HG02884 (cell line): ENCODE data around the gene CCDC18.
"Not testable (repeated sequence)": the region's sequence is repeated elsewhere in the genome, so short reads cannot be mapped to it uniquely, and the experiment has no call there.

Source experiments
- ATAC-seq: cut with Tn5 transposase; IDR thresholded peaks from one replicate; pipeline ENCODE4 v1.9.1; 2021; ENCODE audit warnings: mild to moderate bottlenecking, moderate library complexity; ENCODE audit not compliant: unreplicated experiment

The CCDC18 gene

DNA sequence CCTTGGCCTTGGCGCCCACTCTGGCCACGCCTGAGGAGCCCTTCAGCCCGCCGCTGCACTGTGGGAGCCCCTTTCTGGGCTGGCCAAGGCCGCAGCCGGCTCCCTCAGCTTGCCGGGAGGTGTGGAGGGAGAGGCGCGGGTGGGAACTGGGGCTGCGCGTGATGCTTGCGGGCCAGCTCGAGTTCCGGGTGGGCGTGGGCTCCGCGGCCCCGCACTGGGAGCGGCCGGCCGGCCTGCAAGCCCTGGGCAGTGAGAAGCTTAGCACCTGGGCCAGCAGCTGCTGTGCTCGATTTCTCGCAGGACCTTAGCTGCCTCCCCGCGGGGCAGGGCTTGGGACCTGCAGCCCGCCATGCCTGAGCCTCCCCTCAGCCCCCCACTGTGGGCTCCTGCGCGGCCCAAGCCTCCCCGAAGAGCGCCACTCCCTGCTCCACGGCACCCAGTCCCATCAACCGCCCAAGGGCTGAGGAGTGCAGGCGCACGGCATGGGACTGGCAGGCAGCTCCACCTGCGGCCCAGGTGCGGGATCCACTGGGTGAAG lies 10.3 kb upstream of the CCDC18 start:
- ATAC-seq = not testable (repeated sequence)

DNA sequence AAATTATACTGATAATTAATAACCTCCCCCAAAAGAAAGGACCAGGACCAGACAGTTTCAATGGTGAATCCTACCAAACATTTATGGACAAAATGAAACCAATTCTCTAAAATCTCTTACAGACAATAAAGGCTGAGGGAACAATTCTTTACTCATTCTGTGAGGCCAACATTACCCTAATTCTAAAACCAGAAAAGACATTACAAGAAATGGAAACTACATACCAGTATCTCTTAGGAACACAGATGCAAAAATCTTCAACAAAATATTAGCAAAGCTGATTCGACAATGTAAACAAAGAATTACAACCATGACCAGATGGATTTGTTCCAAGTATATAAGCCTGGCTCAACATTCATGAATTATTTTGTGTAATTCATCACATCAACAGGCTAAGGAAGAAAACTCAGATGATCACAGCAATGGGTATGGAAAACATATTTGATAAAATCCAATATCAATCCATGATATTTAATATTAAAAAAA lies 8.9 kb upstream of the CCDC18 start:
- ATAC-seq = no peak

DNA sequence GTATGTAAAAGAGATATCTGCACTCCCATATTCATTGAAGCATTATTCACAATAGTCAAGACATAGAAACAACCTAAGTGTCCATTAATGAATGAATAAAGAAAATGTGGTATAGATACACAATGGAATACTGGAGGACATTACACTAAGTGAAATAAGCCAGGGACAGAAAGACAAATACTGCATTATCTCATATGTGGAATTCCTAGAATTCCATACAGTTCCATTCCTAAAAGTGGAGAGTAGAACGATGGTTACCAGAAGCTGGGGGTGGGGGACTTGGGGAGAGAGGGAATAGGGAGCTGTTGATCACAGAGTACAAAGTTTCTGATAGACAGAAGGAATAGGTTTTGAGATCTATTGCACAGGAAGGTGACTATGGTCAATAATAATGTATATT lies 7.7 kb upstream of the CCDC18 start:
- no peak for ATAC-seq

DNA sequence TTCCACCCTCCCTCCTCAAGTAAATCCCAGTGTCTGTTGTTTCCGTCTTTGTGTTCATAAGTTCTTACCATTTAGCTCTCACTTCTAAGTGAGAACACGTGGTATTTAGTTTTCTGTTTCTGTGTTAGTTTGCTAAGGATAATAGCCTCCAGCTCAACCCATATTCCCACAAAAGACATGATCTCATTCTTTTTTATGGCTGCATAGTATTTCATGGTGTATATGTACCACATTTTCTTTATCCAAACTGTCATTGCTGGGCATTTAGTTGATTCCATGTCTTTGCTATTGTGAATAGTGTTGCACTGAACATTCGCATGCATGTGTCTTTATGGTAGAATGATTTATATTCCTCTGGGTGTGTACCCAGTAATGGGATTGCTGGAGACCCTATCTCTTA lies 5.9 kb upstream of the CCDC18 start:
- ATAC-seq = not testable (repeated sequence)

DNA sequence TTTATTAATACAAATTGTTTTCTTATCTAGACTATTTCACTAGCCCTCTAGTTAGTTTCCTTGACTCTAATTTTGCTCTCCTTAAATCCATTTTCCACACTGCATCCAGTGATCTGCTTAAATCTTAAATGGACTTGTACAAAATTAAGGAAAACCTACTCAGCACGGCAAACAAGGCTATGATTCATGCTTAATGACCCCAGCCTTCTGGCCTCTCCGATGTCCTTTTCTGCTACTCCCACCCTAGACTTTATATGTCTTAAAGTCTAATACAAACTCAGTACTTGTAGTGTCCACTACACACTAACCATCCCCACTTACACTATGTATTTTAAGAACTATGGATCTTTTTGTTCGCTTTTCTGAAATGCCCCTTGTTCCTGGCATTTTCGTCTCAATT lies 2.5 kb upstream of the CCDC18 start:
- ATAC-seq = no peak

DNA sequence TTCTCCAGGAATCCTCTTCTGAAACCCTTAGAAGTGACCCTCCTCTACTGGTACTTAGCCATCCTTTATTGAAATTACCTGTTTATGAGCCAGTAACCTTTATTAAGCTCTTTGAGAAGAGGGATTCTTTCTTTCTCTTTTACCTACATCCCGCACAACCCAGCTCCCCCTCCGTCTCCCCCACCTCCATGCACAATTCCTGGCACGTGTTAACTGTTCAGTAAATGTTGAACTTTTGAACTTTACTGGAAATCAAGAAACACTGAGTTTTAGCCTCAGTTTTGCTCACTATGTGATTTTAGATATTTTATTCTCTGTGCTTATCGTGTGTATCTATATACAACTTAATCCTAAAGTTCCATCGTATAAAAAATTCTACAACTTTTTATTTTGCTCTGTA lies 2.1 kb upstream of the CCDC18 start:
- ATAC-seq = no peak

DNA sequence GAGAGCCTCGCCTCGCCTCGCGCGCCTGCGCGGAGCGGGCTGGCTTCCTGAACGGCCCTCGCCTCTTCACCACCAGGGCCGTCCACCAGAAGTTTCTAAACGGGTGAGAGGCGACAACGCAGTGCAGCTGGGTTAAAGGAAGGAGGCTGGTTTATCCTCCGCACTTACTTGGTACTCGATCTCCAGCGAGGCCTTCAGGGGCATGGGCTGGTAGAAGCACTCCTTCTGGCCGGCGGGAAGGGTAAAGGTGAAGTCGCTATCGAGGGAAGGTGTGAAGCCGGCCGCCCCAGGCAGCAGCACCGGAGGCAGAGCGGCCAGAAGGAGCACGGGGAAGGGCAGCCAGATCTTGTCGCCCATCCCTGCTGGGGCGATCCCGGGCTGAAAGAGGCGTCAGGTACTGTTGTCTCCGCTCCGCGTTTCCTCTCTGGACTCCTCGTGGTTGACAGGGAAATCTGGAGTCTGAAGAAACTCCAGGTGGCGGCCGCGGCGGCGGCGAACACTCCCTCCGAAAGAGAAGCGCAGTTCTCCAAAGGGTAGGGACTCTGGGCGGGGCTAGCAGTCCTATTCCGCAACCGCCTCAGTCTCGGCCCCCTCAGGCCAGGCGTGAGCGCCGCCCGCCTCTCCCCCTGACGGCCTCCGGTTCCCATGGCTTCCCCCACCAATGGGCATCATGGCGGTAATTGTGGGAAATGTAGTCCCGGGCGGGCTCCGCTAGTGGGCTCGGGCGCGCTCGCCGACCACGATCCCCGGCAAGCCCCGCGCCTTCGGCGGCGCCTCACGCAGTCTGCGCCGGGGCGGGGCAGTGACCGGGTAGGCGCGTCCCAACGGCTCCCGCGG lies 420 bp upstream of the CCDC18 start, which contains the start of gene TMED5:
TSS of gene TMED5 (minus strand) at position 528 of the 837 bp plus-strand sequence. CDS start at position 357, 171 bp downstream.
- peak; percentile 78 for ATAC-seq

DNA sequence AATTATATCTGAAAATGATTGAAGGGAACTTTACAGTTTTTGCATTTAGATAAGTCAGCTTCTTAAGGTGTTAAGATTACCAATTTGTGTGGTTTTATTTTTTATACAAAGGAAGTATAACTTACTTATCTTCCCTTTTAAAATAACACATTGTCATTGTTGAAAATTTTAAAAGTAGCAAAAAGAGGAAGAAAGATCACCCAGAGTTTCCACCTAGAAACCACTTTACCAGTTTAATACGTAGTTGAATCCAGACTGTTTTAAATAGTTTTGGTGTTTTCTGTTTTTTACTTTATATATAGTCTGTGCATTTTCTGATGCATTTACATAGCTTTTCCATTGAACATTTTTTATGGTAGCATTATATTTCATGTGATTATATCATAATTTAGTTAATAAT lies 6.1 kb downstream of the CCDC18 start:
- ATAC-seq = no peak

DNA sequence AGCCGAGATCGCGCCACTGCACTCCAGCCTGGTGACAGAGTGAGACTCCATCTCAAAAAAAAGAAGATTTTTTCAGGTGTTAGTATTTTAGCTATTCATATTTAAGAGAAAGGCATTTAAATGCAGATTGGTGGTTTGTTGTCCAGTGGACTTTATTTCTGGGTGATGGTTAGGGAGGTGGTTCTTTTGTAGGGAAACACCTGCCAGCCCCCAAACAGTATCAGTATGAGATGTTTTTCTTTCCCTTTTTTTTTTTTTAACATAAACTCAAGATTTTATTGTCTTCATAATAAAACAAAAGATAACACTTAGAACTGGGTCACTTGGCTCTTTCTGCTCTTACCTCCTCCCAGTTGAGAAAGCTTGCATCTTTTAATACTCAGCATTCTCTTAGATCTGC lies 9.9 kb downstream of the CCDC18 start:
- no peak for ATAC-seq

DNA sequence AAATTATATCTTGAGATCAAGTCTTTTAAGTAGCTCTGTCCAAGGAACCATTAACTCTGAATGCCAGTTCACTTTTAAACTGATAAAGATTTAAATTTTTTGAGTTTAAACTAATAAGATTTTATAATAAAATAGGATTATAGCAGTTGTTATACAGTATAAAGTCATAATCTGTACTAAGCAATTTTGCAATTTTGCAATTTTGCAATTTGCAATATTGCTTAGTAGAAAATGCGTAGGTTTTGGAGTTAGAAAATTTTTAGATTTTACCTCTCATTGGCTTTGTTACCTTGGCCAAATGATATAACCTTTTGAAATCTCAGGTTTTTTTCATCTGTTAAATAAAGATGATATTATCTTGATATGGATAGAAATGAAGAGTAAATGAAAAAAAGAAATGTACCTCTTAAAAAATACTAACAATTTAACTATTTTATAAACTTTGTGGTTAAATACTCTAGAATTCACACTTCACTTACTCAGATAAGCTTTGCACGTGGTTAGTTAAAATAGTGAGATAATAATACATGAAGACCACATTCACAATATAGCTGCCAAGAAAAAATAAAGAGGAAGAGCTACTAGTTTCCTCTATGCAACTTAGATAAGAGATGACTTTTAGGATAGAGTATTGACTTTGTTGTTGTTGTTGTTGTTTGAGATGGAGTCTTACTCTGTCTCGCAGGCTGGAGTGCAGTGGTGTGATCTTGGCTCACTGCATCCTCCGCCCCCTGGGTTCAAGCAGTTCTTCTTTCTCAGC lies 13.9 kb downstream of the CCDC18 start:
- no peak for ATAC-seq

DNA sequence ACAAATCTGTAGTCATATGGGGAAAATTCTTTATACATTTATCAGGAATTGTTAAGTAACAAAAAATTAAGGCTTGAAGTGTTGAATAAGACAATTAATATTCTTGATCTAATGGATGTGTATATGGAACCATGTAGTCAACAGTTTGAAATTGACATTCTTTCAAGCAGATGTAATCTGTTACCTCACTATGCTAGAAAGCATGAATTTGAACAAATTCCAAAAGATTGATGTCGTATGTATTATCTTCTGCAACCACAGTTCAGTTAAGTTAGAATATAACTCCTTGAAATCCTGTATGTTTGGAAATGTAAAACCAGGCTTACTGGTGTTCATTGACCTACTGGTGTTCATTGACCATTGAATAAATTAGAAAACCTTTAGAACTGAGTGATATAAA lies 16.1 kb downstream of the CCDC18 start:
- no peak for ATAC-seq

DNA sequence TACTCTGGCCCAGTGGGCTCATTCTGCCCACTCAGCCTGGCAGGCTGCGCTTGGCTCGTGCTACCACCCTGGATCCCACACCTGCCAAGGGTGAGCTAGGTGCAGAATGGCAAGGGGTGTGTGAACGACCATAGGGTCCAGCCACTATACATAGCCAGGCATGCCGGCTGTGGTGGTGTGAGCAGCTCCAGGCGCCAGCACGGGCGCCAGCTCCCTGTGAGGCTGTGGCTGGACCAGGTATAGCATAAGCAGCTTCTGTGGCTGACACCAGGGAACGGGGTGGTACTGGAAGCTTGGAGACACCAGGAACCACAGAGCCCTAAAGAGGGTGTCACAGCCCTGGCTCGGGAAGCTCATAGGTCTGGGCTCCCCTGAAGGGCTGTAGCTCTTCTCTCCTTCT lies 18.6 kb downstream of the CCDC18 start:
- no peak for ATAC-seq

DNA sequence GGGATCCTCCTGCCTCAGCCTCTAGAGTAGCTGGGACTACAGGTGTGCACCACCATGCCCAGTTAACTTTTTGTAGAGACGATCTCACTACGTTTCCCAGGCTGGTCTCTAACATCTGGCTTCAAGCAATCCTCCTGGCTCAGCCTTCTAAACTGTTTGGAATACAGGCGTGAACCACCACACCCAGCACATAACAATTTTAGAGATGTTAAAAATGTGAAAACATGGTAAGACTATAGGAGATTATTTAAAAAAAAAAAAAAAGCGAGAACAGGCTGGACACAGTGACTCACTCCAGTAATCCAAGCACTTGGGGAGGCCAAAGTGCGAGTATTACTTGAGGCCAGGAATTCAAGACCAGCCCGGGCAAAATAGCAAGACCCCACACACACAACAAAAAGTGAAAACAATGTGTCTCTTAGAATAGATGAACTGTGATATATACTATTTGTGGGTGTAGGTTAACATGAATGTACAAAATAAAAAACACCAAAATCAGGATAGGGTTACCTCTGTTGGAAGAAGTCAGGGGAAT lies 19.6 kb downstream of the CCDC18 start:
- ATAC-seq = no peak

DNA sequence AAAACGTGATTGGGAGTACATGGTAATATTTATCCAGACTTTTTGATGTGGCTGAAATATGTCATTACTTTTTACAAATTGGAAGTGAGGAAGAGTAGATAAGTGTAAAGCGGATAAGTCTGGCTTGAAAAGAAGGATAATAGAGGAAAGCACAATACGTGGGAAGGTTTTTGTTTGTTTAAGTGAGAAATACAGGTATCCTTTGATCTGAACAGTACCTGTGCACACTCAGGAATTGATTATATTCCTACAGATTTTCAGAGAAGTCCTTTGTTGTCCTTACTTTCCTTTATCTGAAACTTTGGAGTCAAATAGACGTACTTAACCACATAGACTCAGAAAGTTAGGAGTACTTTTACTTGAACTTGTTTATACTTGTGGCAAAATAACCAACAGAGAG lies 20.2 kb downstream of the CCDC18 start:
- ATAC-seq = no peak

DNA sequence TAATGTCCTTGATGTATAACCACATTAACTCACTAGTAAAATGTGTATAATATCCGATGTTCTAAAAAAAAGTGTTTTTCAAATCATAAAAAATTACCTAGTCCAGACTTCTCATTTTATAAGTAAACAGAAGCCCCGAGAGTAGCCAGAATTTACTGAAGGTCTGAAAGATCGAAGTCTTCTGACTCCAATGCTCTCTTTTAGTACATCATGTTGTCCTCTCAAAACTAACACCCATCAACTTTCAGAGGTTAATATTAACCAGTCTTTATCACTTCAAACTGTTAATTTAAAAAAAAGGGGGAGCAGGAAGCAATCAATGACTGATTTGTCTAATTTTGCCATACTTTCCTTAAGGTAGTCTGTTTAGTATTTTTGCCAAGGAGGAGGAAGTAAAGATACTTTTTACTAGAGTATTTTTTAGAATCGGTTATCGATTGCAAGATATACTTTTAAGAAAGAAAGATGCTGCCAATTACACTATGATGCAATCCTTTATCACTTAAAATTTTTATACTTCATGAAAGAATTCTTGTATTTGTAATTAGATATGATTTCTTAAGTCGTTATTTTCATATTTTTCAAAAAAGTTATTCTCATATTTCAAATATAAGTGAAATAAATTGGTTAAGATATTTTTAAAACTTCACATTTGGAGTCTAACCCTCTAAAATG lies 25.5 kb downstream of the CCDC18 start:
- ATAC-seq = no peak

DNA sequence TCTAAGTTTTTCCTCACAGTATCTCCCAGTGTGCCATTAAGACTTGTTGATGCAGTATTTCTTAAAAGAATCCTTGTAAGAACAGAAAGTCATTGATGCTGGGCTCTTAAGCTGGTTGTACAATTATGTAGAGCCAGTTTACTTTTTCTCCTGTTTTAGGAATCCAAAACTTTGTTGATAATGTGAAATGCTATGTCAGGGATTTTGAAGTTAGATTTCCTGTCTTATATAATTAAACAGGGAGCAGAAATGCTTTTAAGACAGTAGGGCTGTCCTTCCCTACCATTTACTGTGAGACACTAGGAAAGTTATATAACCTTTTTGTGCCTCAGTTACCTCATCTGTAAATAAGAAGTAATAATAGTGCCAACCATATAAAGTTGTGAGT lies 26.0 kb downstream of the CCDC18 start:
- ATAC-seq = no peak

DNA sequence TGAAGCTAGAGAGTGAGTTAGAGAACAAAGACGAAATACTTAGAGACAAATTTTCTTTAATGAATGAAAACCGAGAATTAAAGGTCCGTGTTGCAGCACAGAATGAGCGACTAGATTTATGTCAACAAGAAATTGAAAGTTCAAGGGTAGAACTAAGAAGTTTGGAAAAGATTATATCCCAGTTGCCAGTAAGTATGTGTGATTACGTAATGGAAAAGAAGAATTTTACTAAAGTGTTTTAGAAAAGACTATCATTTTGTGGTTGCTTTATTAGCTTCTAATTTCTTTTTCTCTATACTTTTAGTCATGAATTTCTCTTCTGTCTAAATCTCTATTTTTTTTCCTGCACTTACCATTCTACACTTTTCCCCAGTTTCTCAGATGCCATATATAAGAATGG lies 26.7 kb downstream of the CCDC18 start:
- ATAC-seq = no peak

DNA sequence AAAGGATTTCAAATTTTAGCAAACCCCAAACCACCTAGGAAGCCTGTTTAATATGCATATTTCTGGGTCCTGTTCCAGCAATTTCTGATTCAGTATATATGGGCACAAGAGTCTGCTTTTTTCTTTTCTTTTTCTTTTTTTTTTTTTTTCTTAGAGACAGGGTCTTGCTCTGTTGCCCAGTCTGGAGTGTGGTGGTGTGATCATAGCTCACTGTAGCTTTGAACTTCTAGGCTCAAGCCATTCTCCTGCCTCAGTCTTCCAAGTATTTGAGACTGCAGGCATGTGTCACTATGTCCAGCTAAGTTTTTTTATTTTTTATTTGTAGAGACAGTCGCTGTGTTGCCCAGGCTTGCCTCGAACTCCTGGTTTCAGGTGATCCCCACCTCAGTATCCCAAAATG lies 34.8 kb downstream of the CCDC18 start:
- no peak for ATAC-seq

DNA sequence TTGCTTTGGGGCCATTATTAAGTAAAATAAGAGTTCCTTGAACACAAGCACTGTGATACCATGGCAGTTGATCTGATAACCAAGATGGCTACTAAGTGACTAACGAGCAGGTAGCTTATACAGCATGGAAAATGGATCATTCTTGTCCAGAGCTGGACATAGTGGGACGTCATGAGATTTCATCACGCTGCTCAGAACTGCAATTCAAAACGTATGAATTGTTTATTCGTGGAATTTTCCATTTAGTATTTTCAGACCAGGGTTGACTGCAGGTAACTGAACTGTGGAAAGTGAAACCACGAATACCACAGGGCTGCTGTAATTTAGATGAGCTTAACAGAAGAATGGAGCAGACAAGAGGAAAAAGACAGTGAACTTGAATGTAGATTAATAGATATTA lies 38.9 kb downstream of the CCDC18 start:
- ATAC-seq = no peak

DNA sequence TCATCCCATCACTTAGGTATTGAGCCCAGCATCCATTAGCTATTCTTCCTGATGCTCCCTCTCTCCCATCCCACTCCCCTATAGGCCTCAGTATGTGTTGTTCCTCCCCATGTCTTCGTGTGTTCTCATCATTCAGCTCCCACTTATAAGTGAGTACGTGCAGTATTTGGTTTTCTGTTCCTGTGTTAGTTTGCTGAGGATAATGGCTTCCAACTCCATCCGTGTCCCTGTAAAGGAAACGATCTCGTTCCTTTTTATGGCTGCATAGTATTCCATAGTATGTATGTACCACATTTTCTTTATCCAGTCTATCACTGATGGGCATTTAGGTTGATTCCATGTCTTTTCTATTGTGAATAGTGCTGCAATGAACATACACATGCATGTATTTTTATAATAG lies 40.2 kb downstream of the CCDC18 start:
- ATAC-seq = not testable (repeated sequence)

DNA sequence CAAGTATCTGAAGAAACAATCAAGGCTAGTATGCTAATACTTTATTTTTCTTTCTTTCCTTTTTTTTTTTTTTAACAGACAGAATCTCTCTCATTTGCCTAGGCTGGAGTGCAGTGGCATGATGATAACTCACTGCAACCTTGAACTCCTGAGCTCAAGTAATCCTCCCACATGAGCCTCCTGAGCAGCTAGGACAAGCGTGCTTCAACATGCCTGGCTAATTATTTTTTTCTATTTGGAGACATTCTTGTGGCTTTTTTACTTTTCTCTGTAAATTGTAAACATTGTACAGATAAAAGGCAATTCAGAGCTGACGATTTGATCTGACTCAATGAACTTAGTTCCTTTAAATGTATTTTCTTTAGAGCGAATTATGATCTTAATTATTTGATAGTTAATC lies 41.4 kb downstream of the CCDC18 start:
- no peak for ATAC-seq
